Hepatocyte (in vitro differentiated cells): ENCODE measurements around the gene MUC6. TPM values are rescaled to one million over a fixed set of nuclear protein-coding genes. Genes with fewer than 3 reads are reported as not detected.

ENCODE experiments used
- DNase-seq: peaks from one replicate; pipeline ENCODE4 v3.0.0-alpha.2; 2016; ENCODE audit warnings: low spot score
- H2AFZ ChIP-seq: fragments of 200-600 bp; sonication (generic); 2 replicates; pipeline ENCODE4 v1.6.0; 2016; ENCODE audit warnings: antibody characterized with exemption, mild to moderate bottlenecking
- H3K27ac ChIP-seq: fragments of 200-600 bp; sonication (generic); 2 replicates; pipeline ENCODE4 v1.5.1; 2016; ENCODE audit warnings: mild to moderate bottlenecking
- H3K27me3 ChIP-seq: fragments of 200-600 bp; sonication (generic); 2 replicates; pipeline ENCODE4 v1.6.1; 2016
- H3K36me3 ChIP-seq: fragments of 200-600 bp; sonication (generic); replicated peaks from 2 replicates; pipeline ENCODE4 v1.5.1; 2016; ENCODE audit warnings: low read depth; ENCODE audit not compliant: insufficient read depth
- H3K4me1 ChIP-seq: fragments of 200-600 bp; sonication (generic); 2 replicates; pipeline ENCODE4 v1.5.1; 2016; ENCODE audit warnings: mild to moderate bottlenecking, moderate library complexity; ENCODE audit not compliant: insufficient read depth
- H3K4me2 ChIP-seq: fragments of 200-600 bp; sonication (generic); 2 replicates; pipeline ENCODE4 v1.6.0; 2016
- H3K4me3 ChIP-seq: fragments of 200-600 bp; sonication (generic); 2 replicates; pipeline ENCODE4 v1.5.1; 2016; ENCODE audit warnings: mild to moderate bottlenecking
- H3K79me2 ChIP-seq: fragments of 200-600 bp; sonication (generic); 2 replicates; pipeline ENCODE4 v1.6.0; 2017; ENCODE audit warnings: mild to moderate bottlenecking
- H3K9me2 ChIP-seq: fragments of 200-600 bp; sonication (generic); replicated peaks from 2 replicates; pipeline ENCODE4 v1.6.0; 2017; ENCODE audit warnings: mild to moderate bottlenecking; ENCODE audit not compliant: insufficient read depth
- H3K9me3 ChIP-seq: fragments of 200-600 bp; sonication (generic); 2 replicates; pipeline ENCODE4 v1.5.1; 2016; ENCODE audit warnings: low read depth, mild to moderate bottlenecking
- H4K20me1 ChIP-seq: fragments of 200-600 bp; sonication (generic); 2 replicates; pipeline ENCODE4 v1.6.0; 2016; ENCODE audit warnings: mild to moderate bottlenecking; ENCODE audit not compliant: insufficient read depth, poor library complexity, severe bottlenecking
- CTCF ChIP-seq: fragments of 200-600 bp; sonication (generic); IDR thresholded peaks from 2 replicates; pipeline ENCODE4 v1.5.1; 2016; ENCODE audit warnings: antibody characterized with exemption, mild to moderate bottlenecking; ENCODE audit not compliant: poor library complexity
- EZH2 ChIP-seq: fragments of 200-600 bp; sonication (generic); IDR thresholded peaks from 2 replicates; pipeline ENCODE4 v1.6.1; 2016; ENCODE audit warnings: antibody characterized with exemption, mild to moderate bottlenecking, borderline replicate concordance
- EZH2phosphoT487 ChIP-seq: fragments of 200-600 bp; sonication (generic); IDR thresholded peaks from one replicate; pipeline ENCODE4 v1.6.1; 2018; ENCODE audit warnings: antibody characterized with exemption, mild to moderate bottlenecking, low read depth, moderate library complexity; ENCODE audit not compliant: unreplicated experiment, severe bottlenecking
- WGBS: methylation state at CpG from one replicate; pipeline ENCODE4 v1.1.6; 2016; ENCODE audit warnings: low lambda C conversion rate; ENCODE audit errors: missing lambda C conversion rate; 5-methylcytosine and 5-hydroxymethylcytosine counted together
- polyA plus RNA-seq: library from polyadenylated mRNA; unstranded; fragments of >200 nt; fragmentation: Nextera tagmentation; extraction: Ambion mirVana; gene quantifications from 2 replicates; pipeline ENCODE4 v1.2.1, GENCODE V29; 2016
- total RNA-seq: library from RNA; depleted of rRNA; stranded (reverse); fragments of >200 nt; gene quantifications from 2 replicates; pipeline ENCODE4 v1.2.3, GENCODE V29; 2014

Gene MUC6
- total and polyA plus RNA-seq, 2 experiments from 2014 or later, result not detected

DNA sequence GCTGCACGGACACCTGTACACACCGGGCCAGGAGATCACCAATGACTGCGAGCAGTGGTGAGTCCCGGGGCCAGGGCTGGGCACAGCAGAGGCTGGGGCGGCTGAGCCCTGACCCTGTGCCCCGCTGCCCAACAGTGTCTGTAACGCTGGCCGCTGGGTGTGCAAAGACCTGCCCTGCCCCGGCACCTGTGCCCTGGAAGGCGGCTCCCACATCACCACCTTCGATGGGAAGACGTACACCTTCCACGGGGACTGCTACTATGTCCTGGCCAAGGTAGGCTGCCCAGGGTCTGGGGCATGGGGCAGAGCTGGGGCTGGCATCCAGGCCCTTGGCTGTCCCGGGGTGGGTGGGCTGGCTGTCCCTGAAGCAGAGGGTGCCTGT is 45.8 kb upstream of the MUC6 start:
- Histone ChIP-seq H3K9me3 (no peaks in the 10 kb centered on the region), H4K20me1 (no peaks in the 10 kb centered on the region), H2AFZ (no peak overlapping the region), H3K4me3 (no peak overlapping the region), H3K36me3 (no peaks in the 10 kb centered on the region), H3K79me2 (no peaks in the 10 kb centered on the region), H3K4me2 (no peak overlapping the region), H3K9me2 (no peaks in the 10 kb centered on the region), H3K27me3 (no peaks in the 10 kb centered on the region), H3K27ac (no peak overlapping the region), H3K4me1 (no peaks in the 10 kb centered on the region)
- no peak for DNase-seq
- 96% methylated on average over 14 of the region's 14 CpGs for WGBS
- TF ChIP-seq EZH2phosphoT487, result no peak

GRCh38 chr11:1081601-1082311 is 45.2 kb upstream of the MUC6 start:
- no peak overlapping the region for H3K4me2 ChIP-seq
- no peak overlapping the region for H2AFZ ChIP-seq
- no peaks in the 10 kb centered on the region for H3K79me2 ChIP-seq
- no peak overlapping the region for H3K4me3 ChIP-seq
- no peaks in the 10 kb centered on the region for H3K4me1 ChIP-seq
- H3K9me2 ChIP-seq, result no peaks in the 10 kb centered on the region
- no peaks in the 10 kb centered on the region for H3K27me3 ChIP-seq
- WGBS, result 88% methylated on average over 32 of the region's 33 CpGs
- H3K27ac ChIP-seq, result no peak overlapping the region
- no peaks in the 10 kb centered on the region for H3K9me3 ChIP-seq
- H4K20me1 ChIP-seq, result no peaks in the 10 kb centered on the region
- TF ChIP-seq CTCF, result no peak
- TF ChIP-seq EZH2, result no peak
- no peak for TF ChIP-seq EZH2phosphoT487
- no peaks in the 10 kb centered on the region for H3K36me3 ChIP-seq
- no peak for DNase-seq

DNA sequence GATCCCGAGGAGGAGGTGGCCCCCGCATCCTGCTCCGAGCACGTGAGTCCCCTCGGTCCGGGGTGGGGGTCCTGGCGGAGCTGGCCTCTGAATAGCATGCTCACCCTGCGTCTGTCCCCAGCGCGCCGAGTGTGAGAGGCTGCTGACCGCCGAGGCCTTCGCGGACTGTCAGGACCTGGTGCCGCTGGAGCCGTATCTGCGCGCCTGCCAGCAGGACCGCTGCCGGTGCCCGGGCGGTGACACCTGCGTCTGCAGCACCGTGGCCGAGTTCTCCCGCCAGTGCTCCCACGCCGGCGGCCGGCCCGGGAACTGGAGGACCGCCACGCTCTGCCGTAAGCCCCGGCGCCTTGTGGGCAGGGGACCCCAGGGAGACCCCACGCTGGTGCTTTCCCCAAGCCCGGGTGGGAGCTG is 41.7 kb upstream of the MUC6 start:
- peaks cover 16% of the 10 kb centered on the region for H3K4me1 ChIP-seq
- H3K36me3 ChIP-seq, result no peaks in the 10 kb centered on the region
- no peak overlapping the region for H3K27ac ChIP-seq
- H2AFZ ChIP-seq, result no peak overlapping the region
- no peak for DNase-seq
- H3K9me3 ChIP-seq, result no peaks in the 10 kb centered on the region
- no peaks in the 10 kb centered on the region for H3K9me2 ChIP-seq
- H3K4me3 ChIP-seq, result no peak overlapping the region
- H3K27me3 ChIP-seq, result no peaks in the 10 kb centered on the region
- H3K4me2 ChIP-seq, result no peak overlapping the region
- TF ChIP-seq EZH2phosphoT487 (no peak), CTCF (no peak), EZH2 (no peak)
- no peaks in the 10 kb centered on the region for H4K20me1 ChIP-seq
- no peaks in the 10 kb centered on the region for H3K79me2 ChIP-seq
- WGBS, result 94% methylated on average over 24 of the region's 39 CpGs

DNA sequence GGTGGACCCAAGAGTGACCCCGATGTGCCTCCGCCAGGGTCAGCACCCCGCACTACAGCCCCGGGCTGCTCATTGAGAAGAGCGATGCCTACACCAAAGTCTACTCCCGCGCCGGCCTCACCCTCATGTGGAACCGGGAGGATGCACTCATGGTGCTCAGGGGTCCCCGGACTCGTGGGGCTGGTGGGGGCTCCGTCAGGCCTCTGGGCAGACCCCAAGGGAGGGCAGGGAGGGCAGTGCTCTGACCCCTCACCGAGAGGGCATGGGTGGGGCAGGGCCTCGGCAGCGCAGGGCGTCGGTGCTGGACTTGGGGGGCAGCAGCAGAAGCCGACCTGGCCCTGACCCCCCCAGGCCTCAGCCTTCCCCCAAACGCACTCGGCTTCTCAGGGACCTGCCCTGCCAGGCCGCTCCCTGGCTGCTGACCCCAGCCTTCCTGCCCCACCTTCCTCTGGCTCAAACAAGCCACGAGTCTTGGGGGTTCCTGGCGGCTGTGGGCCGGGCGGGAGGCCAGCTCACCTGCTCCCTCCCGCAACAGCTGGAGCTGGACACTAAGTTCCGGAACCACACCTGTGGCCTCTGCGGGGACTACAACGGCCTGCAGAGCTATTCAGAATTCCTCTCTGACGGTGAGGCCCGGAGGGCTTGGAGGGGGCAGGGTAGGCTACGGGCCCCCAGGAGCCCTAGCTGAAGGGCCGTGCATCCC is 41.0 kb upstream of the MUC6 start:
- Histone ChIP-seq H3K4me3 (no peak overlapping the region), H3K9me2 (no peaks in the 10 kb centered on the region), H3K27ac (no peak overlapping the region), H3K36me3 (no peaks in the 10 kb centered on the region), H2AFZ (no peak overlapping the region), H3K4me1 (peaks cover 23% of the 10 kb centered on the region), H3K27me3 (no peaks in the 10 kb centered on the region), H3K9me3 (no peaks in the 10 kb centered on the region), H3K4me2 (no peak overlapping the region), H4K20me1 (no peaks in the 10 kb centered on the region), H3K79me2 (no peaks in the 10 kb centered on the region)
- WGBS, result 89% methylated on average over 21 of the region's 33 CpGs
- TF ChIP-seq EZH2phosphoT487 (no peak), CTCF (no peak), EZH2 (no peak)
- DNase-seq, result no peak
